ENCODE measurements around the gene HNRNPLL.

HNRNPLL gene

GRCh38 chr2:38591152-38591551 lies 11.6 kb downstream of the HNRNPLL start:
- DNase-seq = no peak

GRCh38 chr2:38590053-38590452 lies 12.7 kb downstream of the HNRNPLL start:
- no peak for DNase-seq

GRCh38 chr2:38586931-38587330 lies 15.8 kb downstream of the HNRNPLL start:
- DNase-seq = no peak

GRCh38 chr2:38584881-38585280 lies 17.8 kb downstream of the HNRNPLL start:
- no peak for DNase-seq

- no peak for DNase-seq
Measured at GRCh38 chr2:38583994-38584393, 18.7 kb downstream of the HNRNPLL start.

- DNase-seq = no peak
Measured at GRCh38 chr2:38583524-38583923, 19.2 kb downstream of the HNRNPLL start.

GRCh38 chr2:38581193-38582147 lies 21.3 kb downstream of the HNRNPLL start:
- DNase-seq = no peak

GRCh38 chr2:38580115-38580636 lies 22.6 kb downstream of the HNRNPLL start:
- DNase-seq = no peak

GRCh38 chr2:38578832-38579231 lies 23.9 kb downstream of the HNRNPLL start:
- DNase-seq = no peak

GRCh38 chr2:38574278-38574677 lies 28.4 kb downstream of the HNRNPLL start:
- no peak for DNase-seq

- no peak for DNase-seq
Measured at GRCh38 chr2:38572167-38572566, 30.6 kb downstream of the HNRNPLL start.

GRCh38 chr2:38571193-38571592 lies 31.5 kb downstream of the HNRNPLL start:
- DNase-seq = no peak

GRCh38 chr2:38568724-38569436 lies 33.8 kb downstream of the HNRNPLL start:
- no peak for DNase-seq

GRCh38 chr2:38565333-38565732 lies 37.4 kb downstream of the HNRNPLL start:
- DNase-seq = no peak

- no peak for DNase-seq
Measured at GRCh38 chr2:38561691-38562090, 41.0 kb downstream of the HNRNPLL start.

- DNase-seq = no peak
Measured at GRCh38 chr2:38560092-38560491, 42.6 kb downstream of the HNRNPLL start.

- DNase-seq = no peak
Measured at GRCh38 chr2:38557981-38558380, 44.7 kb downstream of the HNRNPLL start.

GRCh38 chr2:38557217-38557616 lies 45.5 kb downstream of the HNRNPLL start:
- no peak for DNase-seq

- no peak for DNase-seq
Measured at GRCh38 chr2:38556006-38556801, 46.5 kb downstream of the HNRNPLL start.

GRCh38 chr2:38554973-38555595 lies 47.6 kb downstream of the HNRNPLL start:
- no peak for DNase-seq

GRCh38 chr2:38553554-38553953 lies 49.2 kb downstream of the HNRNPLL start:
- no peak for DNase-seq

GRCh38 chr2:38552259-38552658 lies 50.5 kb downstream of the HNRNPLL start:
- no peak for DNase-seq

- DNase-seq = no peak
Measured at GRCh38 chr2:38551746-38552145, 51.0 kb downstream of the HNRNPLL start.
